ENCODE results near the gene RNF125. TPM values are rescaled to one million over a fixed set of nuclear protein-coding genes. Genes with fewer than 3 reads are reported as not detected.

The RNF125 gene
- total RNA-seq, 1 donor from 2014 or later = 8.1 TPM

- ATAC-seq (no peak), DNase-seq (no peak)
- Histone ChIP-seq H3K9me3 (peaks cover 16% of the 10 kb centered on the region), H3K36me3 (no peaks in the 10 kb centered on the region), H3K4me3 (no peak overlapping the region), H3K27ac (no peak overlapping the region), H3K27me3 (ENCODE audit: low read depth) (no peaks in the 10 kb centered on the region), H3K4me1 (peaks cover 3% of the 10 kb centered on the region)
- TF ChIP-seq CTCF (IDR thresholded peaks at IDR 0.05) = no peak
- intact Hi-C loops (cut with DNase I) = no loop called here
These were observed 40.0 kb upstream of the RNF125 start for GRCh38 chr18:31978616-31979015.

GRCh38 chr18:31979714-31980113, 38.9 kb upstream of the RNF125 start:
- intact Hi-C loops (cut with DNase I) = no loop called here
- Histone ChIP-seq H3K4me1 (peaks cover 12% of the 10 kb centered on the region), H3K27me3 (ENCODE audit: low read depth) (no peaks in the 10 kb centered on the region), H3K4me3 (no peak overlapping the region), H3K27ac (no peak overlapping the region), H3K36me3 (no peaks in the 10 kb centered on the region), H3K9me3 (peaks cover 7% of the 10 kb centered on the region)
- ATAC-seq (no peak), DNase-seq (no peak)
- no peak for TF ChIP-seq CTCF (IDR thresholded peaks at IDR 0.05)

GRCh38 chr18:31980863-31981262, 37.8 kb upstream of the RNF125 start:
- TF ChIP-seq CTCF (IDR thresholded peaks at IDR 0.05) = no peak
- no peaks in the 10 kb centered on the region for H3K27me3 ChIP-seq (ENCODE audit: low read depth)
- peaks cover 12% of the 10 kb centered on the region for H3K4me1 ChIP-seq
- no peak overlapping the region for H3K27ac ChIP-seq
- no peak overlapping the region for H3K4me3 ChIP-seq
- intact Hi-C loops (cut with DNase I) = no loop called here
- H3K36me3 ChIP-seq = no peaks in the 10 kb centered on the region
- DNase-seq (no peak), ATAC-seq (no peak)
- no peaks in the 10 kb centered on the region for H3K9me3 ChIP-seq

- H3K36me3 ChIP-seq = no peaks in the 10 kb centered on the region
- no peaks in the 10 kb centered on the region for H3K27me3 ChIP-seq (ENCODE audit: low read depth)
- intact Hi-C loops (cut with DNase I) = no loop called here
- no peak overlapping the region for H3K4me3 ChIP-seq
- no peaks in the 10 kb centered on the region for H3K9me3 ChIP-seq
- DNase-seq = no peak
- no peak for ATAC-seq
- H3K4me1 ChIP-seq = peaks cover 12% of the 10 kb centered on the region
- TF ChIP-seq CTCF (IDR thresholded peaks at IDR 0.05) = no peak
- no peak overlapping the region for H3K27ac ChIP-seq
These were observed 35.6 kb upstream of the RNF125 start for GRCh38 chr18:31983020-31983419.

- Histone ChIP-seq H3K27ac (no peak overlapping the region), H3K4me1 (peaks cover 12% of the 10 kb centered on the region), H3K4me3 (no peak overlapping the region), H3K36me3 (no peaks in the 10 kb centered on the region), H3K9me3 (no peaks in the 10 kb centered on the region), H3K27me3 (ENCODE audit: low read depth) (no peaks in the 10 kb centered on the region)
- no peak for TF ChIP-seq CTCF (IDR thresholded peaks at IDR 0.05)
- DNase-seq (no peak), ATAC-seq (no peak)
- intact Hi-C loops (cut with DNase I) = no loop called here
These were observed 34.6 kb upstream of the RNF125 start for GRCh38 chr18:31983976-31984375.

GRCh38 chr18:31990823-31991222, 27.8 kb upstream of the RNF125 start:
- H3K4me3 ChIP-seq = no peak overlapping the region
- TF ChIP-seq CTCF (IDR thresholded peaks at IDR 0.05) = no peak
- no peaks in the 10 kb centered on the region for H3K9me3 ChIP-seq
- intact Hi-C loops (cut with DNase I) = no loop called here
- DNase-seq (no peak), ATAC-seq (no peak)
- no peaks in the 10 kb centered on the region for H3K4me1 ChIP-seq
- H3K36me3 ChIP-seq = no peaks in the 10 kb centered on the region
- H3K27ac ChIP-seq = no peak overlapping the region
- no peaks in the 10 kb centered on the region for H3K27me3 ChIP-seq (ENCODE audit: low read depth)

Measured in lower lobe of right lung (tissue), 2 donors.